GM21737 (cell line): ENCODE measurements around the gene KDM5B.
"Not testable (repeated sequence)": the region's sequence is repeated elsewhere in the genome, so short reads cannot be mapped to it uniquely, and the experiment has no call there.

Experiments used
- ATAC-seq: cut with Tn5 transposase; IDR thresholded peaks from one replicate; pipeline ENCODE4 v1.9.1; 2021; ENCODE audit warnings: mild to moderate bottlenecking, moderate library complexity; ENCODE audit not compliant: unreplicated experiment

Gene KDM5B

GRCh38 chr1:202807926-202808757 lies at the start of gene KDM5B:
KDM5B (minus strand) TSS chr1:202808421; CDS start chr1:202808305, 116 bp downstream.
- ATAC-seq, result no peak

GRCh38 chr1:202857136-202857610 lies 49.0 kb upstream of the KDM5B start:
- ATAC-seq, result no peak

- ATAC-seq, result no peak
Observed at GRCh38 chr1:202856014-202856413, 47.8 kb upstream of the KDM5B start.

- no peak for ATAC-seq
Observed at GRCh38 chr1:202854787-202855186, 46.6 kb upstream of the KDM5B start.

- ATAC-seq, result no peak
Observed at GRCh38 chr1:202852163-202852904, 44.1 kb upstream of the KDM5B start.

GRCh38 chr1:202850593-202851362 lies 42.6 kb upstream of the KDM5B start:
- ATAC-seq, result no peak

- no peak for ATAC-seq
Observed at GRCh38 chr1:202848191-202848542, 39.9 kb upstream of the KDM5B start.

- ATAC-seq, result no peak
Observed at GRCh38 chr1:202844935-202845334, 36.7 kb upstream of the KDM5B start.

GRCh38 chr1:202844259-202844658 lies 36.0 kb upstream of the KDM5B start:
- no peak for ATAC-seq

GRCh38 chr1:202843081-202843480 lies 34.9 kb upstream of the KDM5B start:
- no peak for ATAC-seq

GRCh38 chr1:202837746-202838262 lies 29.6 kb upstream of the KDM5B start:
- no peak for ATAC-seq

- no peak for ATAC-seq
Observed at GRCh38 chr1:202836623-202837403, 28.6 kb upstream of the KDM5B start.

GRCh38 chr1:202835548-202836072 lies 27.4 kb upstream of the KDM5B start:
- ATAC-seq, result no peak

GRCh38 chr1:202834771-202835547 lies 26.7 kb upstream of the KDM5B start:
- no peak for ATAC-seq

- no peak for ATAC-seq
Observed at GRCh38 chr1:202831906-202832305, 23.7 kb upstream of the KDM5B start.

- ATAC-seq, result not testable (repeated sequence)
Observed at GRCh38 chr1:202829223-202829622, 21.0 kb upstream of the KDM5B start.

- ATAC-seq, result no peak
Observed at GRCh38 chr1:202825748-202826147, 17.5 kb upstream of the KDM5B start.

GRCh38 chr1:202821467-202821866 lies 13.2 kb upstream of the KDM5B start:
- ATAC-seq, result no peak

GRCh38 chr1:202818819-202819218 lies 10.6 kb upstream of the KDM5B start:
- ATAC-seq, result no peak
